ENCODE measurements around the gene ARID5B. TPM values are rescaled to one million over a fixed set of nuclear protein-coding genes. Genes with fewer than 3 reads are reported as not detected.

The ARID5B gene
- total RNA-seq, 1 experiment from 2014 or later = 16.9 TPM

Other genes with a start within 250 kb of the ARID5B start
- not detected in 2 replicates for gene CABCOCO1, start 238.8 kb upstream of the ARID5B start, total RNA-seq (2014; rRNA removed; shearing (Covaris generic))

Measured in HT-29 (cell line).